ENCODE measurements around the gene DNAJC3.
"Not testable (repeated sequence)": the region's sequence is repeated elsewhere in the genome, so short reads cannot be mapped to it uniquely, and the experiment has no call there.

DNAJC3 gene

GRCh38 chr13:95676762-95677563 lies at the start of gene DNAJC3:
Gene DNAJC3, plus strand, starts transcription at chr13:95677139. Its CDS starts 117 bp downstream, at chr13:95677256.
- DNase-seq, result peak; percentile 97

- no peak for DNase-seq
Measured at GRCh38 chr13:95627590-95627989, 49.3 kb upstream of the DNAJC3 start.

GRCh38 chr13:95628488-95628887 lies 48.5 kb upstream of the DNAJC3 start:
- DNase-seq, result no peak

GRCh38 chr13:95629071-95629470 lies 47.9 kb upstream of the DNAJC3 start:
- no peak for DNase-seq

- DNase-seq, result no peak
Measured at GRCh38 chr13:95630593-95630992, 46.3 kb upstream of the DNAJC3 start.

- DNase-seq, result no peak
Measured at GRCh38 chr13:95636853-95637252, 40.1 kb upstream of the DNAJC3 start.

DNA sequence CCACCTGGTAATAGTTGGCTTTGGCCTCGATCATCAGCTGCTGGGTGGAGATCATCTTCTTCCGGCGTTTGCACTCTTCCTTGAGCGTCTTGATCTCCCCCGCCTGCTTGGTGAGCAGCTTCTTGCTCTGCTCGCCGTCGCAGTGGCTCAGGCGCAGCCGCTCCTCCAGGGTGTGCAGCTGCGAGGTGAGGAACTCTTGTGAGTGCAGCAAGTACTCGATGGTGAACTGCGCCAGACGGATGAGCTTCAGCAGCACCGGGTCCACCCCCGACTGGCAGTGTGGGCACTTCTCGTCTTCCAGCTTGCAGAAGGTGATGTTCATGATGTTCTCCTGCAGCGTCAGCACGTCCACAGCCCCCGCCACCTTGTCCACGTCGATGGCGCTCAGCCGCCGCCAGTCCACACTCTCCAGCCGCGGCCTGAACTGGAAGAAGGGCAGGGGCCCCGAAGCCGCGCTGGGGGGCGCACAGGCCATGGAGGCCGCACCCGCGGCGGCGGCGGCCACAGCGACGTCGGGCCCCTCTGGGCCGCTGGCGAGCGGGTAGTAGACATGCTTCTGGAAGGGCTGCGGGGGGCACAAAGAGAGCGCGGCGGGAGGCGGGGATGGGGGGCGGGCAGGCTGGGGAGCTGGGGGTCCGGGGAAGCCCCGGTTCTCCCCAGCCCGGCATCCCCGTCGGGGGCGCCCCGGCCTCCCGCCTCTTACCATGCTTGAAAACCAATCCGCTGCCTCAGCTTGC lies 35.5 kb upstream of the DNAJC3 start:
- no peak for DNase-seq

- DNase-seq, result no peak
Measured at GRCh38 chr13:95642028-95642621, 34.8 kb upstream of the DNAJC3 start.

DNA sequence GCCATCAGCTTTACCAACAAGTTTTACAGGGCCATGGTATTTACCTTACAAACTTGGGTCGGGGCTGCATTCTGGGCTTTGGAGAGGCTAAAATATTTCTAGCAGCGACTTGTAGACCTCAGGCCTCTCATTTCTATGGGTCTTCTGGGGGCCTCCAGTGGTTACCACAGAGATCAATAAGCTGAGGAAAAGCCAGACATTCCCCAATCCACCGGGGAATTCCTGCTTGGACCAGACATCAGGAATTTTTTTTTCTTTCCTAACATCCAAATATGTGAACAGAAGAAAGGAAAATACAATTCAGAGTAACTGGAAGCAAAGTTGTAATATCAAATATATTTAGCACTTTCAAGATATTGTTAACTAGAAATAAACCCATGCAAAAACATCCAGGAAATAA lies 33.9 kb upstream of the DNAJC3 start:
- no peak for DNase-seq

GRCh38 chr13:95643571-95643935 lies 33.4 kb upstream of the DNAJC3 start:
- no peak for DNase-seq

DNA sequence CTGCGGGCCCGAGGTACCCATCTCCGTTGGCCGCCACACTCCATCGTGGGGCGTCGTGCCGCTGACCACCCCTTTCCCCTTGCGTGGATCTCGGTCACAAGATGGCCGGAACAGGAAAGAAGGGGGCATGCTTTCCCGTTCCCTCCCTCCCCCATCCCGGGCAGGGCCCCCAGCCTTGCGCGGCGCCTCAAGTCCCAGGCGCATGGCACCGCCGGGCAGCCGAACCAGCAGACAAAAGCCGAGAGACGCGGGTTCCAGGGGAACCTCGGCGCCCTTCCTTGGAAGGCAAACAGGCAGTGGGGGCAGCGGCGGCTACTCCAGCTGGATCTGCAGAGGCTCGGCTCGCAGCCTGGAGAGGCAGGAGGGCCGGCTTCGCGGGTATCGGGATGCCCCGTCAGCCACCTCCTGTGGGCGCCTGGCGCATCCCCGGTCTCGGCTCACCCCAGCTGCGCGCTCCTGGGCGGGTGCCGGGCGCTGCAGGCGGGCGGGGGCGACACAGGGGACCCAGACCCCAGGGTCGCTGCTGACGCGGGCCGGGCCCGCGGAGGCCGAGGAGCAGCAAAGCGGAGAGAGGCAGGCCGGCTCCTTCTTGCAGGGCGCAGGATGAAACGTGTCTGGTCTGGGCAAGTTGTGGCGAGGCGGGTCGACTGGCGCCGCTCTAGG lies 32.9 kb upstream of the DNAJC3 start:
- no peak for DNase-seq

- no peak for DNase-seq
Measured at GRCh38 chr13:95644601-95645052, 32.3 kb upstream of the DNAJC3 start, which contains the start of gene DZIP1. Gene DZIP1, minus strand, starts transcription at chr13:95644706. Its CDS starts 2,677 bp downstream, at chr13:95642029.

DNA sequence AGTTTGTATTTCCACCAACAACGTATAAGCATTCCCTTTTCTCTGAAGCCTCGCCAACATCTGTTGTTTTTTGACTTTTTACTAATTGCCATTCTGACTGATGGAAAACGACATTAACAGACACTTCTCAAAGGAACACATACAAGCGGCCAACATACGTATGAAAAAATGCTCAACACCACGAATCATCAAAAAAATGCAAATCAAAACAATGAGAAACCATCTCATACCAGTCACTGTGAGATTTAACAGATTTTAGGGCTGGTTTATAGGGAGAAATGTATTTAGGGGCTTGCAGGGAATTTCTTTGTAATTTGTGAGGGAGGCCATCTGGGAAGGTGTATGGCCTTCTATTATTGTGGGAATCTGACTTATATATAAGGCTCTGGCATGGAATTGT lies 29.6 kb upstream of the DNAJC3 start:
- DNase-seq, result no peak

DNA sequence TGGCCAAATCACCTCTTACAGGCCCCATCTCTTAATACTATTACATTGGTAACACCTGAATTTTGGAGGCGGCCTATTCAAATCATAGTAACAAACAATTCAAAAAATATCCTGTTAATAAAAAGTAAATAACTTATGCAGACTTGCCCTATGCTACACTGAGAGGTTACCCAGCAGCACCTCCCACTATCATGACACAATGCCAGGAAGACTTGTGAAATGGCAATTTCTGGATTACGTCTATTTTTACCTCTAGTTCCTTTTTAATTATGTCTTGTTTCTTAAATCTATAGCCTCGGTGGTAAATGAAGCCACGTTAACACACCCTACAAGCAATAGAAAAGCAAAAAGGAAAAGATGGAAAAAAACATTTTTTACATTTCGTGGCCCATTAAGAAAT lies 26.2 kb upstream of the DNAJC3 start:
- DNase-seq, result no peak

GRCh38 chr13:95652244-95652764 lies 24.6 kb upstream of the DNAJC3 start:
- no peak for DNase-seq

DNA sequence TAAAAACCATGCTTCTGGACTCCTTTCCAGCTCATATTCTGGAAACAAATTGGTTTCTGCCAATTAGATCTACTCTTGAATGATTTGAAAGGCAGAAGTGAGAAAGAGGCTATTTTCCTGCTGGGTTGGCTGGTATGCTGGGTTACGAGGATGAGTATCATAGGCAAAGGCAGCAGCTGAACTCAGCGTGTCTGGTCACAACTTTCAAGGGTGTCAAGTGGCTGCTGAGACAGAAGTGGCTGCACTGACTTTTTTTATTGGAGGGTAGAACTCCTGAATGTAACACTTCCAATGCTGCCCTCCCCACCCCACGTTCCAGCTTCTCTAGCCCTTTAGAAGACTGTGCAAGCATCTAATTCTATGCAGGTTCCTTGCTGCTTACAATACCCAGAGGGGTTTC lies 24.1 kb upstream of the DNAJC3 start:
- DNase-seq, result no peak

DNA sequence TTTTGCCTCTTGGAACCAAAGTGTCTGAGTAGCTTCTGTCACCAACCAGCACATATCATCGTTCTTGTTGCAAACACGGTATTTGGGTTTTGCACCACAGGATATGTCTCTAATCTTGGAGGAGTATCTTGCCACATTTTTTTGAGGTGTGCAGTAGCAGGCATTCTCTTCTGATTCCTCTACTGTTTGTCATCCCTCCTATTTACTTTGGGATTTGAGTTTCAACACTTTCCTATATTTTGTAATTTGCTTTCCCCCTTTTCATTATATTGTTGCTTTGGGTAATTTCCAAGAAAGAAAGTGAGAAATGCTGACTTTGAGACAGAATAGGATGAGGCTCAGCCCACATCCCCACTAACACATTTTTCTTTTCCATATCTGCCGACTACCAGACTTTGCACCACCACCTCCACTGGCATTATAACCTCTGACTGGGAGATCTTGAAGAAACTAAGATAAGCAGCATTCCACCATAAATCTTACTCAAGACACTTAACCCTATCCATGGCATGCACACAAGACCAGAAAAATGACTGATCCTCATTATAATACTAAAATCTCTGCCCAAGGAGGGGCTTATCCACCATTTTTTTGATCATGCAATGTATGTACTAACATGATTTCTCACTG lies 20.4 kb upstream of the DNAJC3 start:
- DNase-seq, result no peak

DNA sequence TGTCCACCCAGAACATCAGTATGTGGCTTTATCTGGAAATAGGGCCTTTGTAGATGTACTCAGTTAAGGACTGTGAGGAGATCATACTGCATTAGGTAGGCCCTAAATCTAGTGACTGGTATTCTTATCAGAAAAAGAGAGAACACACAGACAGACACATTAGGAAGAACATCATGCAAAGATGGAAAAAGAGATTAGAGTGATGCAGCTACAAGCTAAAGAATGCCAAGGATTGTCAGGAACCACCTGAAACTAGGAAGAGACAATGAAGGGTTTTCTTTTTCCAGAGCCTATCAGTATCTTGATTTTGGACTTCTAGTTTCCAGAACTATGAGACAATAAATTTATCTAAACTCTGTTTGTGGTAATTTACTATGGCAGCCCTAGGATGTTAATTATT lies 17.4 kb upstream of the DNAJC3 start:
- no peak for DNase-seq

- DNase-seq, result no peak
Measured at GRCh38 chr13:95660981-95661581, 15.9 kb upstream of the DNAJC3 start.

DNA sequence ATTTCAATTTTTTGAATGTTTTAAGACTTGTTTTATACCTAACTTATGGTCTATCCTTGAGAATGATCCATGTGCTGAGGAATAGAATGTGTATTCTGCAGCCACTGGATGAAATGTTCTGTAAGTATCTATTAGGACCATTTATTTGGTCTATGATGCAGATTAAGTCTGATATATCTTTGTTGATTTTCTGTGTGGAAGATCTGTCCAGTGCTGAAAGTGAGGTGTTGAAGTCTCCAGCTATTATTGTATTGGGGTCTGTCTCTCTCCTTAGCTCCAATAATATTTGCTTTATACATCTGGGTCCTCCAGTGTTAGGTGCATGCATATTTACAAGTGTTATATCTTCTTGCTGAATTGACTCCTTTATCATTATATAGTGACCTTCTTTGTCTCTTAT lies 9.7 kb upstream of the DNAJC3 start:
- not testable (repeated sequence) for DNase-seq

DNA sequence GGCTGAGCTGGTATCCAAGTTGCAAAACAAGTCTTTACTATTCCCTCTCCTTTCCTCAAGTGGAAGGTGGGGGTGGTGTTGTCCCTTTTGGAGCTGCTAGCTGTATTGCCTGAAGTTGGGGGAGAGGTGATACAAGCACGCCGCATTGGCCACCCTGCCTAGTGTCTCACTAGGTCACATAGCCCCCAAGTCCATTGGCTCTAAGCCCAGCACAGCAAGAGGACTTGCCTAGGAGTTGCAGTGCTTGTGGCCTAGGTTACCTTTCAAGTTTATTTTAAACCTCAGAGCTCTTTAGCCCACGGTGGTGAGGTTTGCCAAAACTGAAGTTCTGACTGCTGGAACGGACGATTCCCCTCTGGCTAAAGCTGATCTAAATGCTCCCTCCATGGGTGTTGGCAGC lies 5.3 kb upstream of the DNAJC3 start:
- no peak for DNase-seq
